Hepatocyte (in vitro differentiated cells): Measurements from ENCODE around the gene ARMC5. TPM values are rescaled to one million over a fixed set of nuclear protein-coding genes. Genes with fewer than 3 reads are reported as not detected.
"Not testable (repeated sequence)": the region's sequence is repeated elsewhere in the genome, so short reads cannot be mapped to it uniquely, and the experiment has no call there.

Experiments
- DNase-seq: peaks from one replicate; pipeline ENCODE4 v3.0.0-alpha.2; 2016; ENCODE audit warnings: low spot score
- H2AFZ ChIP-seq: fragments of 200-600 bp; sonication (generic); 2 replicates; pipeline ENCODE4 v1.6.0; 2016; ENCODE audit warnings: antibody characterized with exemption, mild to moderate bottlenecking
- H3K27ac ChIP-seq: fragments of 200-600 bp; sonication (generic); 2 replicates; pipeline ENCODE4 v1.5.1; 2016; ENCODE audit warnings: mild to moderate bottlenecking
- H3K27me3 ChIP-seq: fragments of 200-600 bp; sonication (generic); 2 replicates; pipeline ENCODE4 v1.6.1; 2016
- H3K36me3 ChIP-seq: fragments of 200-600 bp; sonication (generic); replicated peaks from 2 replicates; pipeline ENCODE4 v1.5.1; 2016; ENCODE audit warnings: low read depth; ENCODE audit not compliant: insufficient read depth
- H3K4me1 ChIP-seq: fragments of 200-600 bp; sonication (generic); 2 replicates; pipeline ENCODE4 v1.5.1; 2016; ENCODE audit warnings: mild to moderate bottlenecking, moderate library complexity; ENCODE audit not compliant: insufficient read depth
- H3K4me2 ChIP-seq: fragments of 200-600 bp; sonication (generic); 2 replicates; pipeline ENCODE4 v1.6.0; 2016
- H3K4me3 ChIP-seq: fragments of 200-600 bp; sonication (generic); 2 replicates; pipeline ENCODE4 v1.5.1; 2016; ENCODE audit warnings: mild to moderate bottlenecking
- H3K79me2 ChIP-seq: fragments of 200-600 bp; sonication (generic); 2 replicates; pipeline ENCODE4 v1.6.0; 2017; ENCODE audit warnings: mild to moderate bottlenecking
- H3K9me2 ChIP-seq: fragments of 200-600 bp; sonication (generic); replicated peaks from 2 replicates; pipeline ENCODE4 v1.6.0; 2017; ENCODE audit warnings: mild to moderate bottlenecking; ENCODE audit not compliant: insufficient read depth
- H3K9me3 ChIP-seq: fragments of 200-600 bp; sonication (generic); 2 replicates; pipeline ENCODE4 v1.5.1; 2016; ENCODE audit warnings: low read depth, mild to moderate bottlenecking
- H4K20me1 ChIP-seq: fragments of 200-600 bp; sonication (generic); 2 replicates; pipeline ENCODE4 v1.6.0; 2016; ENCODE audit warnings: mild to moderate bottlenecking; ENCODE audit not compliant: insufficient read depth, poor library complexity, severe bottlenecking
- CTCF ChIP-seq: fragments of 200-600 bp; sonication (generic); IDR thresholded peaks from 2 replicates; pipeline ENCODE4 v1.5.1; 2016; ENCODE audit warnings: antibody characterized with exemption, mild to moderate bottlenecking; ENCODE audit not compliant: poor library complexity
- EZH2 ChIP-seq: fragments of 200-600 bp; sonication (generic); IDR thresholded peaks from 2 replicates; pipeline ENCODE4 v1.6.1; 2016; ENCODE audit warnings: antibody characterized with exemption, mild to moderate bottlenecking, borderline replicate concordance
- EZH2phosphoT487 ChIP-seq: fragments of 200-600 bp; sonication (generic); IDR thresholded peaks from one replicate; pipeline ENCODE4 v1.6.1; 2018; ENCODE audit warnings: antibody characterized with exemption, mild to moderate bottlenecking, low read depth, moderate library complexity; ENCODE audit not compliant: unreplicated experiment, severe bottlenecking
- WGBS: methylation state at CpG from one replicate; pipeline ENCODE4 v1.1.6; 2016; ENCODE audit warnings: low lambda C conversion rate; ENCODE audit errors: missing lambda C conversion rate; 5-methylcytosine and 5-hydroxymethylcytosine counted together
- polyA plus RNA-seq: library from polyadenylated mRNA; unstranded; fragments of >200 nt; fragmentation: Nextera tagmentation; extraction: Ambion mirVana; gene quantifications from 2 replicates; pipeline ENCODE4 v1.2.1, GENCODE V29; 2016
- total RNA-seq: library from RNA; depleted of rRNA; stranded (reverse); fragments of >200 nt; gene quantifications from 2 replicates; pipeline ENCODE4 v1.2.3, GENCODE V29; 2014

ARMC5 gene
- total and polyA plus RNA-seq, 2 experiments from 2014 or later, result 12.2 to 19.4 TPM

GRCh38 chr16:31435341-31436220 lies 23.7 kb upstream of the ARMC5 start:
- DNase-seq, result no peak
- Histone ChIP-seq H3K4me3 (no peak overlapping the region), H3K9me2 (no peaks in the 10 kb centered on the region), H3K27ac (no peak overlapping the region), H3K79me2 (no peaks in the 10 kb centered on the region), H2AFZ (no peak overlapping the region), H4K20me1 (no peaks in the 10 kb centered on the region), H3K4me2 (no peak overlapping the region), H3K9me3 (no peaks in the 10 kb centered on the region), H3K27me3 (no peaks in the 10 kb centered on the region), H3K36me3 (no peaks in the 10 kb centered on the region), H3K4me1 (no peaks in the 10 kb centered on the region)
- no peak for TF ChIP-seq CTCF
- no peak for TF ChIP-seq EZH2phosphoT487
- TF ChIP-seq EZH2, result no peak
- 93% methylated on average over 44 of the region's 47 CpGs for WGBS

- no peaks in the 10 kb centered on the region for H3K4me1 ChIP-seq
- DNase-seq, result no peak
- H3K4me2 ChIP-seq, result no peak overlapping the region
- no peak overlapping the region for H2AFZ ChIP-seq
- TF ChIP-seq CTCF, result no peak
- no peak for TF ChIP-seq EZH2
- TF ChIP-seq EZH2phosphoT487, result no peak
- no peaks in the 10 kb centered on the region for H3K79me2 ChIP-seq
- WGBS, result 91% methylated on average over 44 of the region's 44 CpGs
- H4K20me1 ChIP-seq, result no peaks in the 10 kb centered on the region
- no peaks in the 10 kb centered on the region for H3K27me3 ChIP-seq
- no peaks in the 10 kb centered on the region for H3K9me2 ChIP-seq
- no peak overlapping the region for H3K4me3 ChIP-seq
- no peaks in the 10 kb centered on the region for H3K36me3 ChIP-seq
- no peak overlapping the region for H3K27ac ChIP-seq
- H3K9me3 ChIP-seq, result no peaks in the 10 kb centered on the region
These were observed 22.9 kb upstream of the ARMC5 start for GRCh38 chr16:31436221-31437045.

GRCh38 chr16:31438414-31438813 lies 20.9 kb upstream of the ARMC5 start:
- H4K20me1 ChIP-seq, result no peaks in the 10 kb centered on the region
- H2AFZ ChIP-seq, result no peak overlapping the region
- WGBS, result 18% methylated on average over 2 of the region's 2 CpGs
- no peaks in the 10 kb centered on the region for H3K27me3 ChIP-seq
- no peaks in the 10 kb centered on the region for H3K79me2 ChIP-seq
- no peak overlapping the region for H3K27ac ChIP-seq
- H3K4me1 ChIP-seq, result peaks cover 4% of the 10 kb centered on the region
- no peak for TF ChIP-seq EZH2
- TF ChIP-seq CTCF, result no peak
- TF ChIP-seq EZH2phosphoT487, result no peak
- no peak overlapping the region for H3K4me3 ChIP-seq
- DNase-seq, result no peak
- H3K4me2 ChIP-seq, result no peak overlapping the region
- no peaks in the 10 kb centered on the region for H3K36me3 ChIP-seq
- no peaks in the 10 kb centered on the region for H3K9me3 ChIP-seq
- no peaks in the 10 kb centered on the region for H3K9me2 ChIP-seq

- H3K9me2 ChIP-seq, H3K4me3 ChIP-seq, H3K36me3 ChIP-seq, H4K20me1 ChIP-seq, H3K4me2 ChIP-seq, H2AFZ ChIP-seq, H3K79me2 ChIP-seq, H3K27ac ChIP-seq, H3K27me3 ChIP-seq, H3K4me1 ChIP-seq, DNase-seq, H3K9me3 ChIP-seq: not testable (repeated sequence)
- 72% methylated on average over 4 of the region's 4 CpGs for WGBS
These were observed 20.3 kb upstream of the ARMC5 start for GRCh38 chr16:31439023-31439422.
